ENCODE measurements around the gene KIF6.

The KIF6 gene

DNA sequence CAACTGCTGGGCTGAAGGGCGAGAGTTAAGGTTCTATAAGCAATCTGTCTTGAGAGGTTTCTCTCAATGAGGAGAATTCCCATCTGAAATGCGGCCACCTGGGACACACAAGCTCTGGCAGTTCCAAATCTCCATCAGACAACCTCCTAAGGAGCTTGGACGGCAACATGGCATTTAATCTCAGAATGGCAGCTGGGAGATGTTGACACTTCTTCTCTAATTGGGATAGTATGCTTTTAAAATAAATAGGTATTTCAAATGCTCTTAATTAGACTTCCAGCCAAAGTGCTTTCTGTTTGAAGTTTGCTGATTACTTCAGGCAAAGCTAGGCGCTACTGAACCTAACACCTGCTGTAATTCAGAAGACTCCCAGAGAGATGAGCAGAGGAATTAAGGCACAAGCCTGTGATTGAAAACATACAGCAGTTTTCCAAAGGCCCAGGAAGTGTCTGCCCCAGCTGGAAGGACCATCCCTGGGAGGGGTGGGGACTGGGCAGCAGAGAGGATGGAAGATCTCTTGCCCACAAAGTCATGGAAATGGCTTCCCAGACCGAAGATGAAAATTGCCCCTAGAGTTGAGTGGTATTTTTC lies 343.6 kb downstream of the KIF6 start:
- DNase-seq (ENCODE audit: low spot score), result no peak

DNA sequence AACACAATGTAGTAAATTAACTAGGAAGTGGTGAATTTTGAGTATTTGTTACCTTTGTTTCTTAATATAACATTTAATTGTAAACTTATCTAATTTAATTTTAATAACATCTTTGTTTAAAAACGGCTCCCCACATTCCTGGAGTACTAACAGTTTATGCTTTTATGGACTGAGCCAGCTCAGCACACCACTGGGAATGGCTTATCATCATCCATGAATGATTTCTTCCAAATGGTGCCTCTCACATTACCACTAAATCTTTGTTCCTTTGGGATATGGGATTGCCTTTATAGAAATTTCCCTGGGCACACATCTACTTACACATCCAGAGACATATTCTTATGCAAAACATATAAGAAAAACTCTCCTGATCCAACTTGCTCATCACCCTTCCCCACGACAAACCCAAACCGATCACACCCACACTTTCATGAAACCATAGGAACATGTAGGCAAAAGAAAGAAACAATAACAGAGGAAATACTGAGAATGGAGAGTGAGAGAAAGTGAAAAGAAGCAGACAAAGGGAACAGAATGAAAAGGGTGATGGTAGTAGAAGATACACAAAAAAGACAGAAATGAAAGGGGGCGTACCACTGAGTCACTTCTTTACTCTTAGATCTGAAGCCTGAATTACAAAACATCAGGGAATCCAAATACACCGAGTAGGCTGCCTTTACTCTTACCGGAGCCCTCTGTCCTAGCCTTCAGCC lies 344.2 kb downstream of the KIF6 start:
- DNase-seq (ENCODE audit: low spot score), result no peak

DNA sequence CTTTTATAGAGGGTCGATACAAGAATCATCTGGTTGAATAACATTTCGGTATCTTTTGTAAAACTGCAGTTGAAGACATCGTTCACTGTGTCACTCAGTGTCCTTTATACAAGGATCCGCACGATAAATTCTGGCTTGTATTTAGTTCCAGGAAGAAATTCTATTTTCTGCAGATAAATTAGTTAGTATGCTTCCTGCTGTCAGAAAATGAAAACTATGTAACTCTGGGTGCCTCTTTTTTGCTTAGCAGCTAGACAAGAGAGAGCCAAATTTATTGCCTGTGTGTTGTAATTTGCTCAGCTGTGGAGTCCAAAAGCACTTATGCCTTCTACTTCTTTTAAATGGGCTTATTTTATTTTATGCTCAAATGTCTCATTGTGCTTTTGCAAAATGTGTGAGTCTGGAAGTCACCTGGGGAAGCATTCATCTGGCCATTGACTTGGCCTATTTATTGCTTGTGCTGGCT lies 346.2 kb downstream of the KIF6 start:
- DNase-seq (ENCODE audit: low spot score), result peak; percentile 29

GRCh38 chr6:39378175-39378959 lies 346.8 kb downstream of the KIF6 start:
- DNase-seq (ENCODE audit: low spot score), result no peak

DNA sequence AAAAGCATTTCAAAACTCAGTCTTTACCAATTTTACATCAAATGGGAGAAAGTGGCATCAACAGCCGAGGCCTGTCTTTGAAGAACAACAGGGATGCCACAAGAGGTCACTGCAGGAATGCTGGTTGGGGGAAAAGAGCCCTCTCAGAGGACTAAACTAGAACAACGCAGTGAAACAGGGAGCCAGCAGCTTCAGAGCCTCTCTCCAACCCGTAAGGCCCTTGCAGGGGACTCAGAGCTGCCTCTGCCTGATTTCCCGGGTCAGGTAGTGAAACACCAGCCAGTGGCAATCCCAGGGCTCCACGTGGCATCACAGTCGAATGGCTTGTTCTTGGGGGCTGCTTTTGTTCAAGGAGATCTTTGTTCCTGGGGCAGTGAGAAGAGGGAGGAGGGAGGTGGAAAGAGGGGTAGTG lies 347.7 kb downstream of the KIF6 start:
- DNase-seq (ENCODE audit: low spot score), result peak; percentile 91

- no peak for DNase-seq (ENCODE audit: low spot score)
Measured at GRCh38 chr6:39375405-39375804, 349.8 kb downstream of the KIF6 start.

- DNase-seq (ENCODE audit: low spot score), result no peak
Measured at GRCh38 chr6:39370390-39370789, 354.8 kb downstream of the KIF6 start.

DNA sequence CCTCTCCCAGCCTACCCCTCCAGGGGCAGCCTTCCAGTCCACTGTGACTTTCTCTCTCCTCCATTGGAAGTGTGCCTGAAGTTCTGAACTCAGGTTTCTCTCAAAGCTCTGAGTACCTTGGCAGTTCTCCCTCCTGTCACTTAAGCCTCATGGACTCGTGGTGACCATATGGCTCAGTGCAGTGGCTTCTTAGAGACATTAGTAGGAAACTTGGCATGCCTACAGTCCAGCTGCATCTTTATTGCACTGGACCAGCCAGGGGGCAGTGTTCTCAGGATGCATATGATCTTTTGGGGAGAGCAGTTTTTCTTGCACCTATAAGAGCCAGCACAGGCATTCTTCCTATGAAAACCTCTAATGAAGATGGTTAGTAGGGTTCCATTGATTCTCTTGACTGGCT lies 355.2 kb downstream of the KIF6 start:
- no peak for DNase-seq (ENCODE audit: low spot score)

- no peak for DNase-seq (ENCODE audit: low spot score)
Measured at GRCh38 chr6:39367700-39368099, 357.5 kb downstream of the KIF6 start.

GRCh38 chr6:39366931-39367618 lies 358.1 kb downstream of the KIF6 start:
- DNase-seq (ENCODE audit: low spot score), result no peak

DNA sequence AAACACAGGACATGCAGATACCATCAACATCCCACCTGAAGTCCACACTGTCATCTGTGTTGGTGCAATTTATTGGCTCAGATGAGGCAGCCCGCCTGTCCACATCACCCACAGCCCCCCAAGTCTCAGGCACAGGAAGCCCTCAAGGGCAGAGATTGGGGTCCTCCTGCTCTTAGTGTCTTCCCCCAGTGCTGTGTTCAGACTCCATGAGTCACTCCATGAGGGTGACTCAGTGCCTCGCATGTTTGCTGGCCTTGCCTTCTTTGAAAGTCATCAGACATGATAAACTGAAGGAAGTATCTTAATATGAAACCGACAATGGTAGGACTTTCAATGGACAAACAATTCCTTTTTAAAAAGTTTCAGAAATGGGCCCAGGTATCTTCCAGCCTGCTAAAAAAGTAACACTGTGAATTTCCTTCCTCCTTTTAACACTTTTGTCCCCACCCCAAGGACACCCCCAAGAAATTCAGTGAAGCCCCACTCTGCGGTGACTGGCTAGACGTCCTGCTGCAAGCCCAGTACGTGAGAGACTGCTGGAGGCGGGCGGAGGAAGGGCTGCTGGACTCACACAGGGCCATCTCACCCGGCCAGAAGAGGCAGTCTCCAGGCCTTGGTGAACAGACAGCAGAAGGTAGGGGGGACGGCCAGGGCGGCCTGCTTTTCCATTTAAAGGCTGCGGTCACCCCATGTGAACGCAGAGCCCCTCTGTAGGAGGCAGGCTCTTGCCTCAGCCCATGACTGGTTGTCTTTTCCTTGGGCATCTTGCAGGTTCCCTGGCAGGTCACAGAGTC lies 359.7 kb downstream of the KIF6 start:
- peak; percentile 74 for DNase-seq (ENCODE audit: low spot score)

DNA sequence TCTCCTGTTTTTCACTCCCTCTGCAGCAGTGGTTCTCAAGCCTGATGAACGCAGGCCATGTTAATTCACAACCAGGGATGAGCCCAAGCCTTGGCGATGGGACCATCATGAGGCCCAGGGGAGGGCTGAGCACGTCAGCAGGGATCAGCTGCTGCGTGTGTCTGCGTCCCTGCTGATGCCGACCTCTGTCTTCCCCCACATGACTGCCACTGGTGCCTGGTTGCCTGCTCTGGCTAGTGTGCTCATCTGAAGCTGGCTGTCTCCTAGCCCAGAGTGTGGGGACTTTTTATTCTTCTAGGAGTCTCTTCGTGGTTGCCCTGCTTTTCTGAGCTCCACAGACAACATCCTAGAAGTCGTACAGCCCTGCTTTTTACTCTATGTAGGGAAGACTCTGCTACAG lies 361.9 kb downstream of the KIF6 start:
- DNase-seq (ENCODE audit: low spot score), result no peak

- DNase-seq (ENCODE audit: low spot score), result peak; percentile 42
Measured at GRCh38 chr6:39362487-39362865, 362.7 kb downstream of the KIF6 start.

DNA sequence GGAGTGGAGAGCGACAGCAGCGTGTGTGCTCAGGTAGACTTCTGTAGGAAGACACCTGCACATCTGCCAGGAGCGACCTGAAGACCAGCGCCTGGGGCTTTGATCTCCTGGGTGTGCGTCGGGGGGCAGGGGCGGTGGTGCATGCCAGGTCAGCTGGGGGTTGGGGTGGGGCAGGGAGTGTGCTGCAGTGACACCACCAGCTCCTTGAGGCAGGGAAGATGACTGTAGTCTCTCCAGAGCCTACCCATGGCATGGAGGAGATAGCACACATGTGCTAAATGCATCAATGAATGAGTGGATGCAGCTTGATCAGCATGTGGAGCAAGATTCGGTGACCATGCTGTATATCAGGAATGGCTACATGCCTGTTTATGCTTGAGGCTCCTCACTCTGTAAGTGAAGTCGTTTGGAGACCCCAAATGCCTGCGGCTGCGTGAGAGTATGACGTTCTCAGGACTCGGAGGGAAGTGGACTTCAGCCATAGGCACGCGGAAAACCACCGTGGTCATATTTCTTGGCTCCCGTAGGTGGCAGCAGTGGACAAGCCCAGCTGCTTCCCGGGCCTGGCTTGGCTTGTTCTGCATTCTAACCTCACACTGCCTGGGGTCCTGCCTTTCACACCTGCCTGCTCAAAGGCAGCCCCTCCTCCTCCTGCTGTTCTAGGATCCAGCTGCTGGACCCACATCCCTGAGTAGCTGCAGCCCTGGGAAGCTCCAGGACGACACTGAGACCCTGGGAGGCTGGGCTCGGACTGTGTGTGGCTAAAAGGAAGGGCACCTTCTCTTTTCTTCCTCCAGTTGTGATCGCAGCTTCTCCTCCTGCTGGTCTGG lies 363.3 kb downstream of the KIF6 start:
- peak; percentile 92 for DNase-seq (ENCODE audit: low spot score)

DNA sequence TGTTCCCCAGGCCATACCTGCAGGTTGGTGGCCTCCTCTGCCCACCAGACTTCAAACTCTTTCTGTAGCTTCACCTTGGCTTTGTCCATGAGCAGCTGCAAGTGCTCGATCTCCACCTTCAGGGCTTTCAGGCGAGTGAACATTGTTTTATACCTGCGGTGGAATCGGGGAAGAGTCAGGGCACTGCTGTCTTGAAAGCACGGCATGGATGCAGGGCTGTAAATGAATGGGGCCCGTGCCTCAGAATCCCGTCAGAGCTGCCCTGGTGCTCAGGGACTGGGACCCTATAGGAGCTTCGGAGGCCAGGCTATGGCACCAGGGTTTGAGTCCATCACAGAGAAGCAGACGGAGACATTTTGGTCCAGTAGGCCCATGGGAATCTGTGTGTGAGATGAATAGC lies 364.8 kb downstream of the KIF6 start:
- no peak for DNase-seq (ENCODE audit: low spot score)

DNA sequence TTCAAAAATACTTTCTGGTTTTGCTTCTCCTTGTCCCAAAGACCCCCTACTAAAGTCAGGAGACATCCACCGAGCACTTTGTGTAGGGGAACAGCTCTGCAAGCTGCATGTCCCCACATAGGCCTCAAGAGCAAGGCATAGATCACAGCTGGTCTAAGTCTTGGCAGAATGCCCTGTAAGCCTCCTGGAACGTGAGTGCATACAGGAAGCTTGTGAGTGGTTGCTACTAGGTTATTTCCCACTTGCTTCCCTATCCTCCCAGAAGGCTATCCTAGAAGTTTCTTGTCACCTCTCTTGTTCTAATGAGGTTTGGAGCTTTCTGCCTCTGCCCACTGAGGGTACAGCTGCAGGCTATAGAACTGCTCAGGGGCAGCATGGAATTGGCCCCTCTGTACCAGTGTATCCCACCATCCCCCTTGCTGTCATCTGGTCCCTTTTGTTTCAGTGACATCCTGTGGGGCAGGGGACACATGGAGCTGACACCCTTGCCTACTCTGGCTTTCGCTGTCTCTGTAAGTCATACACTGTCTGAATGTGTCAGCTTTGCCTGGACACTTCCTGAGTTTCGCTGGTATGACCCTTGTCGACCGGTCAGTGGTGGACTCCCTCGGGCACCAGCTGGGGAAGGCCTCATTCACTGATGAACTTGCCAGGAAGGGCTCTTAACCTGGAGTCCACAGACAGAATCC lies 367.1 kb downstream of the KIF6 start:
- DNase-seq (ENCODE audit: low spot score), result peak; percentile 29

- DNase-seq (ENCODE audit: low spot score), result no peak
Measured at GRCh38 chr6:39353698-39354315, 371.4 kb downstream of the KIF6 start.

- no peak for DNase-seq (ENCODE audit: low spot score)
Measured at GRCh38 chr6:39350723-39351505, 374.3 kb downstream of the KIF6 start.

GRCh38 chr6:39348740-39349139 lies 376.5 kb downstream of the KIF6 start:
- DNase-seq (ENCODE audit: low spot score), result no peak

Data from GM03348 (cell line).